CD14-positive monocyte (primary cell): ENCODE measurements around the gene NTF4. TPM values are rescaled to one million over a fixed set of nuclear protein-coding genes. Genes with fewer than 3 reads are reported as not detected.

Experiments used
- DNase-seq, 3 donors: peaks; one replicate each; pipeline ENCODE4 v3.0.0-alpha.2; 2011 to 2022
- H2AFZ ChIP-seq: 2 replicates; pipeline ENCODE4 v1.6.0; 2012; ENCODE audit warnings: mild to moderate bottlenecking, low read depth, low read length, inconsistent platforms; ENCODE audit not compliant: insufficient read depth, poor library complexity, severe bottlenecking
- H3K27ac ChIP-seq, 2 donors: 1 replicate in 1 of 2; 2 replicates in 1 of 2; pipeline ENCODE4 v1.5.1; 2012 to 2013; ENCODE audit warnings: low read length in 2 of 2, control low read depth in 1 of 2, inconsistent platforms in 1 of 2, low read depth in 1 of 2, mild to moderate bottlenecking in 1 of 2
- H3K27me3 ChIP-seq, 2 donors: one replicate each; pipeline versions ENCODE4 v1.6.0 to v1.6.1; 2011 to 2013; ENCODE audit warnings: low read length in 2 of 2; ENCODE audit not compliant: control insufficient read depth in 2 of 2, insufficient read depth in 2 of 2
- H3K36me3 ChIP-seq, 2 donors: replicated peaks in 1 of 2; 1 replicate in 1 of 2; 2 replicates in 1 of 2; pipeline versions ENCODE4 v1.5.1 to v1.6.1; 2012 to 2013; ENCODE audit warnings: low read length in 2 of 2, control low read depth in 1 of 2, inconsistent platforms in 1 of 2, mild to moderate bottlenecking in 1 of 2; ENCODE audit not compliant: insufficient read depth in 2 of 2, control insufficient read depth in 1 of 2
- H3K4me1 ChIP-seq, 2 donors: 1 replicate in 1 of 2; 2 replicates in 1 of 2; pipeline versions ENCODE4 v1.5.1 to v1.6.1; 2012 to 2013; ENCODE audit warnings: low read length in 2 of 2, control low read depth in 1 of 2, inconsistent platforms in 1 of 2, mild to moderate bottlenecking in 1 of 2, moderate library complexity in 1 of 2; ENCODE audit not compliant: insufficient read depth in 2 of 2, control insufficient read depth in 1 of 2
- H3K4me2 ChIP-seq: replicated peaks from 2 replicates; pipeline ENCODE3; 2012; ENCODE audit warnings: low read length, moderate library complexity, mild to moderate bottlenecking; ENCODE audit not compliant: poor library complexity, severe bottlenecking; ENCODE audit errors: extremely low read depth
- H3K4me3 ChIP-seq, 3 experiments: fragments of 200-600 bp in 1 of 3; sonication (generic) in 1 of 3; replicated peaks in 1 of 3; 1 replicate in 2 of 3; 2 replicates in 1 of 3; pipeline ENCODE4 v1.5.1; 2011 to 2013; ENCODE audit warnings: low read length in 3 of 3, mild to moderate bottlenecking in 3 of 3, control low read depth in 2 of 3, low read depth in 2 of 3, inconsistent platforms in 1 of 3, moderate library complexity in 1 of 3
- H3K79me2 ChIP-seq: 2 replicates; pipeline ENCODE4 v1.6.0; 2012; ENCODE audit warnings: mild to moderate bottlenecking, control low read depth, inconsistent platforms, low read length, moderate library complexity; ENCODE audit not compliant: insufficient read depth
- H3K9ac ChIP-seq: 2 replicates; pipeline ENCODE4 v1.6.0; 2017; ENCODE audit warnings: low read length, mild to moderate bottlenecking; ENCODE audit not compliant: insufficient read depth, poor library complexity, severe bottlenecking
- H3K9me3 ChIP-seq, 2 donors: replicated peaks in 1 of 2; 1 replicate in 1 of 2; 2 replicates in 1 of 2; pipeline versions ENCODE4 v1.5.1 to v1.6.1; 2012 to 2013; ENCODE audit warnings: low read length in 2 of 2, control low read depth in 1 of 2; ENCODE audit not compliant: control insufficient read depth in 1 of 2, insufficient read depth in 1 of 2
- H4K20me1 ChIP-seq: 2 replicates; pipeline ENCODE4 v1.6.0; 2012; ENCODE audit warnings: mild to moderate bottlenecking, low read length, control low read depth, moderate library complexity; ENCODE audit not compliant: insufficient read depth
- H3K27ac Mint-ChIP-seq, 7 donors: one replicate each; pipeline ENCODE4 v1.8.0; 2020; ENCODE audit warnings: mild to moderate bottlenecking in 7 of 7, mixed read lengths in 7 of 7, moderate library complexity in 6 of 7, inconsistent platforms in 2 of 7
- H3K27me3 Mint-ChIP-seq, 3 donors: one replicate each; pipeline ENCODE4 v1.8.0; 2021 to 2022; ENCODE audit warnings: low read depth in 3 of 3, mild to moderate bottlenecking in 3 of 3, mixed read lengths in 3 of 3, moderate library complexity in 3 of 3, inconsistent platforms in 1 of 3
- H3K36me3 Mint-ChIP-seq, 2 donors: one replicate each; pipeline ENCODE4 v1.8.0; 2020; ENCODE audit warnings: mixed read lengths in 2 of 2, inconsistent platforms in 1 of 2, mild to moderate bottlenecking in 1 of 2
- H3K4me1 Mint-ChIP-seq: one replicate; pipeline ENCODE4 v1.8.0; 2020; ENCODE audit warnings: mild to moderate bottlenecking, mixed read lengths
- H3K4me3 Mint-ChIP-seq, 2 donors: one replicate each; pipeline ENCODE4 v1.8.0; 2020; ENCODE audit warnings: mild to moderate bottlenecking in 2 of 2, mixed read lengths in 2 of 2, moderate library complexity in 1 of 2
- H3K9me3 Mint-ChIP-seq, 7 donors: one replicate each; pipeline ENCODE4 v1.8.0; 2020 to 2022; ENCODE audit warnings: mixed read lengths in 7 of 7, mild to moderate bottlenecking in 6 of 7, moderate library complexity in 6 of 7, inconsistent platforms in 2 of 7
- WGBS: methylation state at CpG from one replicate; pipeline ENCODE4 v1.1.5; 2013; ENCODE audit warnings: missing lambda C conversion rate; ENCODE audit not compliant: insufficient coverage; 5-methylcytosine and 5-hydroxymethylcytosine counted together
- intact Hi-C, 2 donors: fragments of 100-400 bp; cut with micrococcal nuclease; formaldehyde crosslinking; loops; one replicate each; pipeline versions ENCODE4 v1.15.0 to v1.15.1; 2023
- polyA plus RNA-seq, 3 donors: library from polyadenylated mRNA; depleted of rRNA in 1 of 3; unstranded in 2 of 3; stranded (reverse) in 1 of 3; fragments of 300-500 nt in 2 of 3; fragments of >200 nt in 1 of 3; fragmentation: Illumina TruSeq in 2 of 3; gene quantifications; 1 replicate in 2 of 3; 2 replicates in 1 of 3; pipeline ENCODE4 v1.2.3, GENCODE V29; 2012 to 2021
- TF ChIP-seq, protein P1 (sequence below): fragments of 200-600 bp; IDR thresholded peaks from one replicate; pipeline ENCODE4 v1.8.0; 2022; ENCODE audit warnings: antibody characterized with exemption, mild to moderate bottlenecking

Gene NTF4
- polyA plus RNA-seq, 3 donors, result not detected

DNA sequence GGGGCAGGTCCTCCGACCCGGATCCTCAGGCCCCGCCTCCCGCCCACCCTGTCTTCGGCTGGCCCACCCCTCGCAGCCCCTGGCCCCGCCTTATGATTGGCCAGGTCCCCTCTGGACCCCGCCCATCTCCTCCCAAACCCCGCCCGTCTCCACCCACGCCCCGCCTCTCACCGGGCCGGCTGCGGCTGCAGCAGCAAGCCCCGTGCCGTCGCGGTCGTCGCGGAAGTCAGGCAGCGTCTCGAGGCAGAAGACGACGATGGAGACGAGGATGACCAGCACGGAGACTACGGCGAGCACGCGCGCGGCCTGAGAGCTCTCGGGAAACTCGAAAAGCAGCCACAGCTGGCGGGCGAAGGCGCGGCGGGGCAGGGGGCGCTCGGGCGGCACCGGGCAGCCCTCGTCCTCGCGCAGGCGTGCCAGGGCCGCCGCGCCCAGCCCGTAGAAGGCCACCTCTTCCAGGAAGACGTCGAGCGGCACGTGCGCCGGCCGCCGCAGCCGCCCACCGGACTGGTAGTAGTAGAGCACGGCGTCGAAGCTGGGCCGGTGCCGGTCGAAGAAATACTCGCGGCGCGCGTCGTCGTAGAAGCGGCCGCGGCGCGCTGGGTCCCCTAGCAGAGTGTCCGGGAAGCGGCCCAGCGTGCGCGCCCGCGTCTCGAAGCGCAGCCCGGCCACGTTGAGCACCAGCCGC, 7.4 kb upstream of the NTF4 start:
- Mint-ChIP-seq H3K4me1 (peaks cover 11% of the 10 kb centered on the region), H3K4me3 (peak overlapping the region in 1 of 2 donors; percentile 71), H3K36me3 (peaks cover 3 to 8% of the 10 kb centered on the region in 2 donors), H3K27ac (no peak overlapping the region), H3K9me3 (peaks cover 0 to 33% (median 17%) of the 10 kb centered on the region in 7 donors), H3K27me3 (peaks cover 63 to 78% (median 66%) of the 10 kb centered on the region in 3 donors)
- Histone ChIP-seq H3K27me3 (peaks cover 14 to 64% of the 10 kb centered on the region in 2 donors), H2AFZ (no peak overlapping the region), H3K9ac (no peak overlapping the region), H3K4me2 (no peak overlapping the region), H4K20me1 (no peaks in the 10 kb centered on the region), H3K36me3 (no peaks in the 10 kb centered on the region), H3K27ac (no peak overlapping the region), H3K9me3 (peaks cover 0 to 7% of the 10 kb centered on the region in 2 donors), H3K4me1 (no peaks in the 10 kb centered on the region), H3K79me2 (no peaks in the 10 kb centered on the region), H3K4me3 (no peak overlapping the region)
- no peak for DNase-seq
- intact Hi-C loops, result no loop called here
- TF ChIP-seq, protein P1, sequence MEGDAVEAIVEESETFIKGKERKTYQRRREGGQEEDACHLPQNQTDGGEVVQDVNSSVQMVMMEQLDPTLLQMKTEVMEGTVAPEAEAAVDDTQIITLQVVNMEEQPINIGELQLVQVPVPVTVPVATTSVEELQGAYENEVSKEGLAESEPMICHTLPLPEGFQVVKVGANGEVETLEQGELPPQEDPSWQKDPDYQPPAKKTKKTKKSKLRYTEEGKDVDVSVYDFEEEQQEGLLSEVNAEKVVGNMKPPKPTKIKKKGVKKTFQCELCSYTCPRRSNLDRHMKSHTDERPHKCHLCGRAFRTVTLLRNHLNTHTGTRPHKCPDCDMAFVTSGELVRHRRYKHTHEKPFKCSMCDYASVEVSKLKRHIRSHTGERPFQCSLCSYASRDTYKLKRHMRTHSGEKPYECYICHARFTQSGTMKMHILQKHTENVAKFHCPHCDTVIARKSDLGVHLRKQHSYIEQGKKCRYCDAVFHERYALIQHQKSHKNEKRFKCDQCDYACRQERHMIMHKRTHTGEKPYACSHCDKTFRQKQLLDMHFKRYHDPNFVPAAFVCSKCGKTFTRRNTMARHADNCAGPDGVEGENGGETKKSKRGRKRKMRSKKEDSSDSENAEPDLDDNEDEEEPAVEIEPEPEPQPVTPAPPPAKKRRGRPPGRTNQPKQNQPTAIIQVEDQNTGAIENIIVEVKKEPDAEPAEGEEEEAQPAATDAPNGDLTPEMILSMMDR, result no peak
- WGBS, result 11% methylated on average over 84 of the region's 93 CpGs

DNA sequence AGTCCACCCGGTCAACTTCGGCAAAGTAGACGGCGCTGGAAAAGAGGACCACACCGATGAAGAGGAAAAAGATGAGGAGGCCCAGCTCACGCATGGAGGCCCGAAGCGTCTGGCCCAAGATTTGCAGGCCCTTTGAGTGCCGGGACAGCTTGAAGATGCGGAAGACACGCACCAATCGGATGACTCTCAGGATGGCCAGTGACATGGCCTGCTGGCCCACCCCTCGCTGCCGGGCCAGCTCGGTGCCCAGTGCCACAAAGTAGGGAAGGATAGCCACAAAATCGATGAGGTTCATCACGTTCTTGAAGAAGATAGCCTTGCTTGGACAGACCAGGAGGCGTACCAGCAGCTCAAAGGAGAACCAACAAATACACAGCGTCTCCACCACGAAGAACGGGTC, 5.8 kb upstream of the NTF4 start:
- no peak overlapping the region for H3K27ac ChIP-seq
- H3K4me1 ChIP-seq, result no peaks in the 10 kb centered on the region
- peaks cover 27 to 80% of the 10 kb centered on the region in 2 donors for H3K27me3 ChIP-seq
- DNase-seq, result no peak
- H3K9me3 ChIP-seq, result peaks cover 0 to 7% of the 10 kb centered on the region in 2 donors
- 97% methylated on average over 19 of the region's 21 CpGs for WGBS
- no peak overlapping the region for H3K9ac ChIP-seq
- Mint-ChIP-seq H3K4me1 (peaks cover 11% of the 10 kb centered on the region), H3K27me3 (peaks cover 74 to 86% (median 78%) of the 10 kb centered on the region in 3 donors), H3K4me3 (peak overlapping the region in 1 of 2 donors; percentile 52), H3K36me3 (peaks cover 3 to 8% of the 10 kb centered on the region in 2 donors), H3K9me3 (peaks cover 0 to 33% (median 17%) of the 10 kb centered on the region in 7 donors), H3K27ac (no peak overlapping the region)
- no peaks in the 10 kb centered on the region for H3K79me2 ChIP-seq
- H4K20me1 ChIP-seq, result no peaks in the 10 kb centered on the region
- TF ChIP-seq, protein P1, result no peak
- H3K4me3 ChIP-seq, result no peak overlapping the region
- H3K36me3 ChIP-seq, result no peaks in the 10 kb centered on the region
- H2AFZ ChIP-seq, result no peak overlapping the region
- intact Hi-C loops, result no loop called here
- no peak overlapping the region for H3K4me2 ChIP-seq
